Measurements from ENCODE around the gene ARHGAP22. TPM values are rescaled to one million over a fixed set of nuclear protein-coding genes. Genes with fewer than 3 reads are reported as not detected.

The ARHGAP22 gene
- total RNA-seq, 1 experiment from 2014 or later: 9.9 TPM

- no peak for TF ChIP-seq EGR1 (IDR thresholded peaks at IDR 0.05; ENCODE audit: low read depth)
- TF ChIP-seq CBX3 (IDR thresholded peaks at IDR 0.05; ENCODE audit: low read depth): no peak
Observed at GRCh38 chr10:48450233-48450740, 154.6 kb downstream of the ARHGAP22 start (continued).

GRCh38 chr10:48449501-48450232, 155.2 kb downstream of the ARHGAP22 start:
- DNase-seq (ENCODE audit: low read depth, low spot score) (no peak), ATAC-seq (peak; percentile 32; the same call in 1 of the 2 replicates)
- Histone ChIP-seq H3K27me3 (ENCODE audit: insufficient read depth, low read length) (no peaks in the 10 kb centered on the region), H3K36me3 (ENCODE audit: control insufficient read depth in 1 of 2, insufficient read depth in 2 of 2, low read length in 2 of 2) (no peaks in the 10 kb centered on the region), H4K20me1 (ENCODE audit: insufficient read depth) (no peaks in the 10 kb centered on the region), H3K9me2 (ENCODE audit: insufficient read depth) (no peaks in the 10 kb centered on the region), H3K4me1 (ENCODE audit: control insufficient read depth in 1 of 2, insufficient read depth in 2 of 2, low read length in 2 of 2) (no peaks in the 10 kb centered on the region; a peak in 1 of 4 replicates), H2AFZ (ENCODE audit: low read depth, low read length, poor library complexity, severe bottlenecking) (no peak overlapping the region), H3K9me3 (ENCODE audit: control insufficient read depth in 1 of 2, insufficient read depth in 1 of 2, low read depth in 1 of 2, low read length in 2 of 2) (no peaks in the 10 kb centered on the region), H3K79me2 (ENCODE audit: insufficient read depth, low read length) (no peaks in the 10 kb centered on the region), H3K27ac (ENCODE audit: low read depth, low read length) (no peak overlapping the region), H3K4me3 (replicated peaks in 1 of 2; ENCODE audit: low read depth in 1 of 2, low read length in 2 of 2) (no peak overlapping the region), H3K9ac (ENCODE audit: low read length) (no peak overlapping the region), H3K4me2 (ENCODE audit: low read length) (no peak overlapping the region)
- ChIA-PET RAD21 (ENCODE audit: low non-redundant PET in 1 of 2, low total read pairs in 2 of 2, uncharacterized antibody in 2 of 2, unreplicated experiment in 2 of 2) (no interaction called here), POLR2A (no interaction called here), CTCF (no interaction called here)
- no TSS peak for BruUV-seq (replicated peaks)
- intact Hi-C loops (cut with micrococcal nuclease): no loop called here
- TF ChIP-seq CTCF (IDR thresholded peaks at IDR 0.05 in 2 of 3, conservative IDR thresholded peaks at IDR 0.05 in 1 of 3; ENCODE audit: borderline replicate concordance in 1 of 3, insufficient read depth in 1 of 3, low read depth in 2 of 3, low read length in 2 of 3) (no peak), ELF1 (IDR thresholded peaks at IDR 0.05; ENCODE audit: borderline replicate concordance, low read depth) (no peak), FOSL1 (IDR thresholded peaks at IDR 0.05; ENCODE audit: low read depth) (no peak), TCF7L2 (IDR thresholded peaks at IDR 0.05; ENCODE audit: borderline replicate concordance, extremely low read depth, insufficient read depth, insufficient read length) (no peak), REST (IDR thresholded peaks at IDR 0.05; ENCODE audit: low read depth) (no peak), CBX3 (IDR thresholded peaks at IDR 0.05; ENCODE audit: low read depth) (no peak), RAD21 (IDR thresholded peaks at IDR 0.05; ENCODE audit: low read depth) (no peak), SIN3A (IDR thresholded peaks at IDR 0.05; ENCODE audit: low read depth) (no peak), EGR1 (IDR thresholded peaks at IDR 0.05; ENCODE audit: low read depth) (no peak), ZNF274 (IDR thresholded peaks at IDR 0.05; ENCODE audit: low read depth, low read length) (no peak), POLR2A (IDR thresholded peaks at IDR 0.05; ENCODE audit: borderline replicate concordance, extremely low read depth, insufficient read depth, insufficient read length) (no peak), ZBTB33 (IDR thresholded peaks at IDR 0.05; ENCODE audit: extremely low read depth, insufficient replicate concordance, low read length) (no peak), ATF3 (IDR thresholded peaks at IDR 0.05) (no peak), YY1 (IDR thresholded peaks at IDR 0.05; ENCODE audit: extremely low read depth, insufficient replicate concordance, low read depth, low read length) (no peak), CEBPB (IDR thresholded peaks at IDR 0.05; ENCODE audit: low read depth) (no peak), ZFX (IDR thresholded peaks at IDR 0.05) (no peak), JUND (IDR thresholded peaks at IDR 0.05) (no peak)

Measured in HCT116 (cell line).